Stimulated activated CD4-positive, alpha-beta T cell treated with anti-CD3 and anti-CD28 coated beads, Interleukin-15, amount 100 ng/mL, for 24 hours (primary cell): Measurements from ENCODE around the gene USP24.

Experiments used
- DNase-seq: peaks from one replicate; pipeline ENCODE4 v3.0.0-alpha.2; 2020

USP24 gene

GRCh38 chr1:55064861-55065263, 150.3 kb downstream of the USP24 start:
- no peak for DNase-seq

GRCh38 chr1:55064071-55064581, 151.0 kb downstream of the USP24 start:
- no peak for DNase-seq

GRCh38 chr1:55063577-55063942, 151.6 kb downstream of the USP24 start:
- no peak for DNase-seq

GRCh38 chr1:55062801-55063576, 152.2 kb downstream of the USP24 start:
- no peak for DNase-seq

- DNase-seq, result no peak
Measured at GRCh38 chr1:55061706-55062321, 153.3 kb downstream of the USP24 start.

- no peak for DNase-seq
Measured at GRCh38 chr1:55061000-55061705, 154.0 kb downstream of the USP24 start.

- peak; percentile 33 for DNase-seq
Measured at GRCh38 chr1:55060133-55060999, 154.8 kb downstream of the USP24 start.

GRCh38 chr1:55059302-55060132, 155.6 kb downstream of the USP24 start:
- DNase-seq, result no peak

GRCh38 chr1:55057956-55058298, 157.2 kb downstream of the USP24 start:
- no peak for DNase-seq

- no peak for DNase-seq
Measured at GRCh38 chr1:55057270-55057955, 157.8 kb downstream of the USP24 start.

- DNase-seq, result no peak
Measured at GRCh38 chr1:55056632-55056992, 158.6 kb downstream of the USP24 start.

GRCh38 chr1:55055951-55056631, 159.1 kb downstream of the USP24 start:
- DNase-seq, result no peak

GRCh38 chr1:55055084-55055882, 159.9 kb downstream of the USP24 start:
- no peak for DNase-seq

- DNase-seq, result no peak
Measured at GRCh38 chr1:55054396-55054795, 160.8 kb downstream of the USP24 start.

GRCh38 chr1:55053265-55053954, 161.8 kb downstream of the USP24 start:
- DNase-seq, result no peak

- no peak for DNase-seq
Measured at GRCh38 chr1:55052221-55053142, 162.7 kb downstream of the USP24 start.

- DNase-seq, result no peak
Measured at GRCh38 chr1:55051621-55052020, 163.5 kb downstream of the USP24 start.

- DNase-seq, result no peak
Measured at GRCh38 chr1:55051169-55051568, 164.0 kb downstream of the USP24 start.
